Measurements from ENCODE around the gene PCDH1.

- TF ChIP-seq POLR2A (IDR thresholded peaks at IDR 0.05) (no peak), CTCF (IDR thresholded peaks at IDR 0.05) (no peak), POLR2AphosphoS5 (IDR thresholded peaks at IDR 0.05) (no peak), EP300 (IDR thresholded peaks at IDR 0.05) (no peak)
Measured at GRCh38 chr5:141867651-141868050, 10.6 kb downstream of the PCDH1 start.
